CD14-positive monocyte (primary cell): ENCODE results near the gene SNRNP200. TPM values are rescaled to one million over a fixed set of nuclear protein-coding genes. Genes with fewer than 3 reads are reported as not detected.

Experiments used
- DNase-seq, 3 donors: peaks; one replicate each; pipeline ENCODE4 v3.0.0-alpha.2; 2011 to 2022
- H2AFZ ChIP-seq: 2 replicates; pipeline ENCODE4 v1.6.0; 2012; ENCODE audit warnings: mild to moderate bottlenecking, low read depth, low read length, inconsistent platforms; ENCODE audit not compliant: insufficient read depth, poor library complexity, severe bottlenecking
- H3K27ac ChIP-seq, 2 donors: 1 replicate in 1 of 2; 2 replicates in 1 of 2; pipeline ENCODE4 v1.5.1; 2012 to 2013; ENCODE audit warnings: low read length in 2 of 2, control low read depth in 1 of 2, inconsistent platforms in 1 of 2, low read depth in 1 of 2, mild to moderate bottlenecking in 1 of 2
- H3K27me3 ChIP-seq, 2 donors: one replicate each; pipeline versions ENCODE4 v1.6.0 to v1.6.1; 2011 to 2013; ENCODE audit warnings: low read length in 2 of 2; ENCODE audit not compliant: control insufficient read depth in 2 of 2, insufficient read depth in 2 of 2
- H3K36me3 ChIP-seq, 2 donors: replicated peaks in 1 of 2; 1 replicate in 1 of 2; 2 replicates in 1 of 2; pipeline versions ENCODE4 v1.5.1 to v1.6.1; 2012 to 2013; ENCODE audit warnings: low read length in 2 of 2, control low read depth in 1 of 2, inconsistent platforms in 1 of 2, mild to moderate bottlenecking in 1 of 2; ENCODE audit not compliant: insufficient read depth in 2 of 2, control insufficient read depth in 1 of 2
- H3K4me1 ChIP-seq, 2 donors: 1 replicate in 1 of 2; 2 replicates in 1 of 2; pipeline versions ENCODE4 v1.5.1 to v1.6.1; 2012 to 2013; ENCODE audit warnings: low read length in 2 of 2, control low read depth in 1 of 2, inconsistent platforms in 1 of 2, mild to moderate bottlenecking in 1 of 2, moderate library complexity in 1 of 2; ENCODE audit not compliant: insufficient read depth in 2 of 2, control insufficient read depth in 1 of 2
- H3K4me2 ChIP-seq: replicated peaks from 2 replicates; pipeline ENCODE3; 2012; ENCODE audit warnings: low read length, moderate library complexity, mild to moderate bottlenecking; ENCODE audit not compliant: poor library complexity, severe bottlenecking; ENCODE audit errors: extremely low read depth
- H3K4me3 ChIP-seq, 3 experiments: fragments of 200-600 bp in 1 of 3; sonication (generic) in 1 of 3; replicated peaks in 1 of 3; 1 replicate in 2 of 3; 2 replicates in 1 of 3; pipeline ENCODE4 v1.5.1; 2011 to 2013; ENCODE audit warnings: low read length in 3 of 3, mild to moderate bottlenecking in 3 of 3, control low read depth in 2 of 3, low read depth in 2 of 3, inconsistent platforms in 1 of 3, moderate library complexity in 1 of 3
- H3K79me2 ChIP-seq: 2 replicates; pipeline ENCODE4 v1.6.0; 2012; ENCODE audit warnings: mild to moderate bottlenecking, control low read depth, inconsistent platforms, low read length, moderate library complexity; ENCODE audit not compliant: insufficient read depth
- H3K9ac ChIP-seq: 2 replicates; pipeline ENCODE4 v1.6.0; 2017; ENCODE audit warnings: low read length, mild to moderate bottlenecking; ENCODE audit not compliant: insufficient read depth, poor library complexity, severe bottlenecking
- H3K9me3 ChIP-seq, 2 donors: replicated peaks in 1 of 2; 1 replicate in 1 of 2; 2 replicates in 1 of 2; pipeline versions ENCODE4 v1.5.1 to v1.6.1; 2012 to 2013; ENCODE audit warnings: low read length in 2 of 2, control low read depth in 1 of 2; ENCODE audit not compliant: control insufficient read depth in 1 of 2, insufficient read depth in 1 of 2
- H4K20me1 ChIP-seq: 2 replicates; pipeline ENCODE4 v1.6.0; 2012; ENCODE audit warnings: mild to moderate bottlenecking, low read length, control low read depth, moderate library complexity; ENCODE audit not compliant: insufficient read depth
- H3K27ac Mint-ChIP-seq, 7 donors: one replicate each; pipeline ENCODE4 v1.8.0; 2020; ENCODE audit warnings: mild to moderate bottlenecking in 7 of 7, mixed read lengths in 7 of 7, moderate library complexity in 6 of 7, inconsistent platforms in 2 of 7
- H3K27me3 Mint-ChIP-seq, 3 donors: one replicate each; pipeline ENCODE4 v1.8.0; 2021 to 2022; ENCODE audit warnings: low read depth in 3 of 3, mild to moderate bottlenecking in 3 of 3, mixed read lengths in 3 of 3, moderate library complexity in 3 of 3, inconsistent platforms in 1 of 3
- H3K36me3 Mint-ChIP-seq, 2 donors: one replicate each; pipeline ENCODE4 v1.8.0; 2020; ENCODE audit warnings: mixed read lengths in 2 of 2, inconsistent platforms in 1 of 2, mild to moderate bottlenecking in 1 of 2
- H3K4me1 Mint-ChIP-seq: one replicate; pipeline ENCODE4 v1.8.0; 2020; ENCODE audit warnings: mild to moderate bottlenecking, mixed read lengths
- H3K4me3 Mint-ChIP-seq, 2 donors: one replicate each; pipeline ENCODE4 v1.8.0; 2020; ENCODE audit warnings: mild to moderate bottlenecking in 2 of 2, mixed read lengths in 2 of 2, moderate library complexity in 1 of 2
- H3K9me3 Mint-ChIP-seq, 7 donors: one replicate each; pipeline ENCODE4 v1.8.0; 2020 to 2022; ENCODE audit warnings: mixed read lengths in 7 of 7, mild to moderate bottlenecking in 6 of 7, moderate library complexity in 6 of 7, inconsistent platforms in 2 of 7
- WGBS: methylation state at CpG from one replicate; pipeline ENCODE4 v1.1.5; 2013; ENCODE audit warnings: missing lambda C conversion rate; ENCODE audit not compliant: insufficient coverage; 5-methylcytosine and 5-hydroxymethylcytosine counted together
- intact Hi-C, 2 donors: fragments of 100-400 bp; cut with micrococcal nuclease; formaldehyde crosslinking; loops; one replicate each; pipeline versions ENCODE4 v1.15.0 to v1.15.1; 2023
- polyA plus RNA-seq, 3 donors: library from polyadenylated mRNA; depleted of rRNA in 1 of 3; unstranded in 2 of 3; stranded (reverse) in 1 of 3; fragments of 300-500 nt in 2 of 3; fragments of >200 nt in 1 of 3; fragmentation: Illumina TruSeq in 2 of 3; gene quantifications; 1 replicate in 2 of 3; 2 replicates in 1 of 3; pipeline ENCODE4 v1.2.3, GENCODE V29; 2012 to 2021
- TF ChIP-seq, protein P1 (sequence below): fragments of 200-600 bp; IDR thresholded peaks from one replicate; pipeline ENCODE4 v1.8.0; 2022; ENCODE audit warnings: antibody characterized with exemption, mild to moderate bottlenecking

SNRNP200 gene
- polyA plus RNA-seq, 3 donors: 27.2 to 122 (median 36.1) TPM

GRCh38 chr2:96325041-96325883 lies 19.9 kb upstream of the SNRNP200 start, which contains the start of gene ITPRIPL1:
ITPRIPL1 (plus strand) TSS chr2:96325317; CDS start chr2:96325840, 523 bp downstream.
- peak within 1 kb of the TSS; percentile 67 for H3K9ac ChIP-seq
- peak within 1 kb of the TSS; percentile 68 to 86 (median 69) for H3K4me3 ChIP-seq
- no peak for DNase-seq
- H3K79me2 ChIP-seq: no peaks in the 10 kb centered on the region
- Mint-ChIP-seq H3K36me3 (peaks cover 6 to 7% of the 10 kb centered on the region in 2 donors), H3K27ac (peak within 1 kb of the TSS in 6 of 7 donors; percentile 5 to 82 (median 24)), H3K27me3 (peaks cover 29 to 33% (median 29%) of the 10 kb centered on the region in 3 donors), H3K4me1 (peaks cover 50% of the 10 kb centered on the region), H3K4me3 (peak within 1 kb of the TSS; percentile 91 to 97), H3K9me3 (no peaks in the 10 kb centered on the region)
- peaks cover 33 to 40% of the 10 kb centered on the region in 2 donors for H3K4me1 ChIP-seq
- no peaks in the 10 kb centered on the region for H3K36me3 ChIP-seq
- peak within 1 kb of the TSS in 1 of 2 donors; percentile 36 for H3K27ac ChIP-seq
- intact Hi-C loops: no loop called here
- H3K4me2 ChIP-seq: peak within 1 kb of the TSS; percentile 95
- H2AFZ ChIP-seq: peak within 1 kb of the TSS; percentile 99
- H3K27me3 ChIP-seq: peaks cover 0 to 5% of the 10 kb centered on the region in 2 donors
- no peaks in the 10 kb centered on the region for H4K20me1 ChIP-seq
- TF ChIP-seq, protein P1, sequence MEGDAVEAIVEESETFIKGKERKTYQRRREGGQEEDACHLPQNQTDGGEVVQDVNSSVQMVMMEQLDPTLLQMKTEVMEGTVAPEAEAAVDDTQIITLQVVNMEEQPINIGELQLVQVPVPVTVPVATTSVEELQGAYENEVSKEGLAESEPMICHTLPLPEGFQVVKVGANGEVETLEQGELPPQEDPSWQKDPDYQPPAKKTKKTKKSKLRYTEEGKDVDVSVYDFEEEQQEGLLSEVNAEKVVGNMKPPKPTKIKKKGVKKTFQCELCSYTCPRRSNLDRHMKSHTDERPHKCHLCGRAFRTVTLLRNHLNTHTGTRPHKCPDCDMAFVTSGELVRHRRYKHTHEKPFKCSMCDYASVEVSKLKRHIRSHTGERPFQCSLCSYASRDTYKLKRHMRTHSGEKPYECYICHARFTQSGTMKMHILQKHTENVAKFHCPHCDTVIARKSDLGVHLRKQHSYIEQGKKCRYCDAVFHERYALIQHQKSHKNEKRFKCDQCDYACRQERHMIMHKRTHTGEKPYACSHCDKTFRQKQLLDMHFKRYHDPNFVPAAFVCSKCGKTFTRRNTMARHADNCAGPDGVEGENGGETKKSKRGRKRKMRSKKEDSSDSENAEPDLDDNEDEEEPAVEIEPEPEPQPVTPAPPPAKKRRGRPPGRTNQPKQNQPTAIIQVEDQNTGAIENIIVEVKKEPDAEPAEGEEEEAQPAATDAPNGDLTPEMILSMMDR: no peak
- WGBS: under 1% methylated on average over 54 of the region's 58 CpGs
- no peaks in the 10 kb centered on the region for H3K9me3 ChIP-seq

DNA sequence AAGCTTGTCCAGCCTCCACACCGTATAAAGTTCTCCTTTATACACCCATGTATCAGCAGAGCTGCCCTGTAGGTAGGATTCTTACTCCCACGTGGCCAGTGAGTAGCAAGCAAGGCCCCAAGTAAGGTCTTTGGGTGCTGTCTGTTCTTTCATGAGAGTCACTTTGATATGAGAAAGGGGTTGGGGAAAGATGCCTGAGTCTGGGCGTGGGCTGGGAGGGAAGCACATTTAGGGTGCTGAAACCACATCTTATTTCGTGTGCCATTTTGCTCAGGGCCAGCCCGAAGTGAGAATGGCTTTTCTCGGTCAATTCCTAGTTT lies 19.3 kb upstream of the SNRNP200 start:
- H2AFZ ChIP-seq: peak overlapping the region; percentile 99
- Mint-ChIP-seq H3K36me3 (peaks cover 6 to 7% of the 10 kb centered on the region in 2 donors), H3K27ac (peak overlapping the region in 1 of 7 donors; percentile 50), H3K4me3 (peak overlapping the region; percentile 91 to 97), H3K4me1 (peaks cover 51% of the 10 kb centered on the region), H3K27me3 (peaks cover 30 to 33% (median 32%) of the 10 kb centered on the region in 3 donors), H3K9me3 (no peaks in the 10 kb centered on the region)
- no peak overlapping the region for H3K27ac ChIP-seq
- no peaks in the 10 kb centered on the region for H3K9me3 ChIP-seq
- H3K4me3 ChIP-seq: peak overlapping the region; percentile 68 to 86 (median 69)
- H3K9ac ChIP-seq: peak overlapping the region; percentile 67
- DNase-seq: no peak
- H3K36me3 ChIP-seq: no peaks in the 10 kb centered on the region
- no peaks in the 10 kb centered on the region for H4K20me1 ChIP-seq
- 14% methylated on average over 4 of the region's 6 CpGs for WGBS
- TF ChIP-seq, protein P1: no peak
- H3K27me3 ChIP-seq: peaks cover 0 to 5% of the 10 kb centered on the region in 2 donors
- peak overlapping the region; percentile 95 for H3K4me2 ChIP-seq
- intact Hi-C loops: no loop called here
- H3K4me1 ChIP-seq: peaks cover 33 to 40% of the 10 kb centered on the region in 2 donors
- H3K79me2 ChIP-seq: no peaks in the 10 kb centered on the region
